Measurements from ENCODE around the gene SF1.

The SF1 gene

GRCh38 chr11:64760759-64761420 lies 17.5 kb downstream of the SF1 start:
- DNase-seq (ENCODE audit: low spot score), result no peak

- DNase-seq (ENCODE audit: low spot score), result no peak
These were observed 18.3 kb downstream of the SF1 start, which contains the start of gene PYGM for GRCh38 chr11:64759722-64760719. Gene PYGM, minus strand, starts transcription at chr11:64759974. Its CDS starts 76 bp downstream, at chr11:64759898.

GRCh38 chr11:64759131-64759721 lies 19.1 kb downstream of the SF1 start:
- no peak for DNase-seq (ENCODE audit: low spot score)

GRCh38 chr11:64758330-64759079 lies 19.8 kb downstream of the SF1 start:
- no peak for DNase-seq (ENCODE audit: low spot score)

GRCh38 chr11:64757549-64758329 lies 20.6 kb downstream of the SF1 start:
- DNase-seq (ENCODE audit: low spot score), result no peak

- no peak for DNase-seq (ENCODE audit: low spot score)
These were observed 22.5 kb downstream of the SF1 start for GRCh38 chr11:64755681-64756361.

GRCh38 chr11:64754919-64755662 lies 23.3 kb downstream of the SF1 start:
- no peak for DNase-seq (ENCODE audit: low spot score)

GRCh38 chr11:64754124-64754918 lies 24.0 kb downstream of the SF1 start:
- DNase-seq (ENCODE audit: low spot score), result no peak

GRCh38 chr11:64753380-64754123 lies 24.8 kb downstream of the SF1 start:
- DNase-seq (ENCODE audit: low spot score), result no peak

- DNase-seq (ENCODE audit: low spot score), result no peak
These were observed 25.3 kb downstream of the SF1 start for GRCh38 chr11:64753019-64753379.

GRCh38 chr11:64752175-64752970 lies 26.0 kb downstream of the SF1 start:
- DNase-seq (ENCODE audit: low spot score), result no peak

- DNase-seq (ENCODE audit: low spot score), result no peak
These were observed 26.8 kb downstream of the SF1 start for GRCh38 chr11:64751580-64751979.

GRCh38 chr11:64751136-64751535 lies 27.2 kb downstream of the SF1 start:
- DNase-seq (ENCODE audit: low spot score), result no peak

GRCh38 chr11:64750361-64751054 lies 27.8 kb downstream of the SF1 start:
- no peak for DNase-seq (ENCODE audit: low spot score)

- DNase-seq (ENCODE audit: low spot score), result no peak
These were observed 30.2 kb downstream of the SF1 start for GRCh38 chr11:64747961-64748665.

- no peak for DNase-seq (ENCODE audit: low spot score)
These were observed 31.9 kb downstream of the SF1 start for GRCh38 chr11:64746486-64746885.

All from HuH-7.5 (cell line).